Left ventricle myocardium superior (tissue), 1 donor: Measurements from ENCODE around the gene KCNMB4. TPM values are rescaled to one million over a fixed set of nuclear protein-coding genes. Genes with fewer than 3 reads are reported as not detected.

Experiments
- ATAC-seq: fragments of 200-7000 bp; cut with Tn5 transposase; one replicate; pipeline ENCODE4 v1.9.1; 2020; ENCODE audit warnings: mild to moderate bottlenecking, moderate library complexity
- DNase-seq: peaks from one replicate; pipeline ENCODE4 v3.0.0-alpha.2; 2020
- intact Hi-C: fragments of 100-400 bp; cut with micrococcal nuclease; formaldehyde crosslinking; loops from one replicate; pipeline ENCODE4 v1.11.0; 2022
- total RNA-seq: library from RNA; stranded (reverse); fragmentation: NEBNext Ultra II Directional; extraction: Animal tissue kit (Norgen Biotek cat#: 25700); gene quantifications from one replicate; pipeline ENCODE4 v1.2.1, GENCODE V29; 2021
- donor health status: DM: no; HTN: yes; CAD: no; lungs with severe emphysema.

KCNMB4 gene
- total RNA-seq, 1 donor from 2014 or later, result 1.9 TPM

DNA sequence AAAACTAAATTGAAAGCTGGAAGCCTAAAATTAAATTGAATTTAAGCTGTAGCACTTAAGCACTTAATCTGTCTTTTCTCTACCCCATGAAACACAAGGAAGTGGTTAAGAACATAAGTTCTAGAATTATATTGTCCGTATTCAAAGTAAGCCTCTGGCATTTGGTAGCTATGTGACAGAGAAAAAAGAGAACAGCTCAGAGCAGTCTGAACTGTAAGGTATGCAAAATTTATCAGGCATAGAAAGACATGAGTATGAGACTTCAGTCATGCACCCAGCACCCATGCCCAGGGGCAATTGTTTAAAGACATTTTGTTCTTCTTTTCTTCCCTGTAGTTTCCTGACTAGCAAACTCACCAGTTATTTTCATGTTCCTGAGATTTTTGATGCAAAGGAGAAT is 116.7 kb downstream of the KCNMB4 start:
- ATAC-seq (no peak), DNase-seq (no peak)
- intact Hi-C loops, result no loop called here

Other genes with a start within 250 kb of the KCNMB4 start
- 36.9 TPM for gene CNOT2, start 122.9 kb upstream of the KCNMB4 start, total RNA-seq